ENCODE measurements around the gene GATA6.

DNA sequence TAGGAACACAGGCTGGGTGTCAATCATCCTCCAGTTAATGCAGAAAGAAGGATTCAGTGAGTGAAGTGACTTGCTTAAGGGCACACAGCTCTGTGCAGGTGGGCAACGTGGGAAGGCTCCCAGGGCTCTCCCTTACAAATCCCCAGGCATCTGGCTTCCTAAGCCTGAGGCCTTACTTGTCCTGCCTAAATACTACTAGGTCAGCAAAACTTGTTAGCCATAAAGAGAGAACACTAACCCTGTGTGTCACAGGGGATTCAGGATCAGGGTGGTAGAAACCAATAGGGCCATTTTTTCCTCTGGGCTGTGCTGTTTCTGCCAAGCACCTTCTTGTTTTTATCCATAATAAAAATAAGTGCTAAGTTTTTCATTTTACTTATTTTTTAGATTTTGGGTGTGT lies 55.0 kb downstream of the GATA6 start:
- no peak for TF ChIP-seq SIN3A (IDR thresholded peaks at IDR 0.05; ENCODE audit: borderline replicate concordance, insufficient read depth, low read length)
- TF ChIP-seq, protein P1, sequence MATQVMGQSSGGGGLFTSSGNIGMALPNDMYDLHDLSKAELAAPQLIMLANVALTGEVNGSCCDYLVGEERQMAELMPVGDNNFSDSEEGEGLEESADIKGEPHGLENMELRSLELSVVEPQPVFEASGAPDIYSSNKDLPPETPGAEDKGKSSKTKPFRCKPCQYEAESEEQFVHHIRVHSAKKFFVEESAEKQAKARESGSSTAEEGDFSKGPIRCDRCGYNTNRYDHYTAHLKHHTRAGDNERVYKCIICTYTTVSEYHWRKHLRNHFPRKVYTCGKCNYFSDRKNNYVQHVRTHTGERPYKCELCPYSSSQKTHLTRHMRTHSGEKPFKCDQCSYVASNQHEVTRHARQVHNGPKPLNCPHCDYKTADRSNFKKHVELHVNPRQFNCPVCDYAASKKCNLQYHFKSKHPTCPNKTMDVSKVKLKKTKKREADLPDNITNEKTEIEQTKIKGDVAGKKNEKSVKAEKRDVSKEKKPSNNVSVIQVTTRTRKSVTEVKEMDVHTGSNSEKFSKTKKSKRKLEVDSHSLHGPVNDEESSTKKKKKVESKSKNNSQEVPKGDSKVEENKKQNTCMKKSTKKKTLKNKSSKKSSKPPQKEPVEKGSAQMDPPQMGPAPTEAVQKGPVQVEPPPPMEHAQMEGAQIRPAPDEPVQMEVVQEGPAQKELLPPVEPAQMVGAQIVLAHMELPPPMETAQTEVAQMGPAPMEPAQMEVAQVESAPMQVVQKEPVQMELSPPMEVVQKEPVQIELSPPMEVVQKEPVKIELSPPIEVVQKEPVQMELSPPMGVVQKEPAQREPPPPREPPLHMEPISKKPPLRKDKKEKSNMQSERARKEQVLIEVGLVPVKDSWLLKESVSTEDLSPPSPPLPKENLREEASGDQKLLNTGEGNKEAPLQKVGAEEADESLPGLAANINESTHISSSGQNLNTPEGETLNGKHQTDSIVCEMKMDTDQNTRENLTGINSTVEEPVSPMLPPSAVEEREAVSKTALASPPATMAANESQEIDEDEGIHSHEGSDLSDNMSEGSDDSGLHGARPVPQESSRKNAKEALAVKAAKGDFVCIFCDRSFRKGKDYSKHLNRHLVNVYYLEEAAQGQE (IDR thresholded peaks at IDR 0.05; ENCODE audit: insufficient read depth in 1 of 2, low read depth in 2 of 2, low read length in 2 of 2) = no peak
